Myocyte (in vitro differentiated cells): Measurements from ENCODE around the gene GMFB. TPM values are rescaled to one million over a fixed set of nuclear protein-coding genes. Genes with fewer than 3 reads are reported as not detected.
A peak's percentile ranks its signal among the peaks of the same experiment; 100 is the strongest.
"Not testable (repeated sequence)": the region's sequence is repeated elsewhere in the genome, so short reads cannot be mapped to it uniquely, and the experiment has no call there.

Experiments
- DNase-seq: peaks from one replicate; pipeline ENCODE4 v3.0.0-alpha.2; 2012; ENCODE audit warnings: low read depth
- total RNA-seq: library from RNA; depleted of rRNA; stranded (reverse); fragments of >200 nt; gene quantifications from 2 replicates; pipeline ENCODE4 v1.2.3, GENCODE V29; 2014

Gene GMFB
- total RNA-seq, 1 donor from 2014 or later: 81.7 TPM

DNA sequence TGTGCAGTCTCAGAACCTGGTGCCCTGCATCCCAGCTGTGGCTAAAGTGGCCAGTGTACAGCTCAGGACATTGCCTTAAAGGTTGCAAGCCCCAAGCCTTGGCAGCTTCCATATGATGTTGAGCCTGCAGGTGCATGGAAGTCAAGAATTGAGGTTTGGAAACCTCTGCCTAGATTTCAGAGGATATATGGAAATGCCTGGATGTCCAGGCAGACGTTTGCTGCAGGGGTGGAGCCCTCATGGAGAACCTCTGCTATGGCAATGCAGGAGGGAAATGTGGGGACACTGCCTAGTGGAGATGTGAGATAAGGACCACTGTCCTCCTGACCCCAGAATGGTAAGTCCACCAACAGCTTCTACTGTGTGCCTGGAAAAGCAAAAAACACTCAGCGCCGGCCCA lies 29.7 kb downstream of the GMFB start:
- DNase-seq: no peak

DNA sequence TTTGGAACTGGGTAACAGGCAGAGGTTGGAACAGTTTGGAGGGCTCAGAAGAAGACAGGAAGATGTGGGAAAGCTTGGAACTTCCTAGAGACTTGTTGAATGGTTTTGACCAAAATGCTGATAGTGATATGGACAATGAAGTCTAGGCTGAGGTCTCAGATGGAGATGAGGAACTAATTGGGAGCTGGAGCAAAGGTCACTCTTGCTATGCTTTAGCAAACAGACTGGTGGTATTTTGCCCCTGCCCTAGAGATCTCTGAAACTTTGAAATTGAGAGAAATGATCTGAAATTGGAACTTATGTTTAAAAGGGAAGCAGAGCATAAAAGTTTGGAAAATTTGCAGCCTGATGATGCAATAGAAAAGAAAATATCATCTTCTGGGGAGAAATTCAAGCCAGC lies 30.2 kb downstream of the GMFB start:
- DNase-seq: not testable (repeated sequence)

DNA sequence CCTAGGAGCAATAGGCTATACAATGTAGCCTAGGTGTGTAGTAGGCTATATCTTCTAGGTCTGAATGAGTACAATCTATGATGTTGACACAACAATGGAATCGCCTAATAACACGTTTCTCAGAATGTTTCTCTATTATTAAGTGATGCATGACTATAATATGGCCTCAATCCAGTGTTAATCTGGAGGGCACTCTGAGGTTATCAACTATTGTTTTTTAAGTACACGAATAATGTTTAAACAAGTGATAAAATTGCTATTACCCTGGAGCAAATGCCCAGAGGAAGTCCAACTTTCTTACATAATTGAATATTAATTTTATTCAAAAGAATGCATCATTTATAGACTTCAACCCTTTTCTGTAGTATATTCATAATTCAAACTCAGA lies 31.2 kb downstream of the GMFB start:
- DNase-seq: no peak

DNA sequence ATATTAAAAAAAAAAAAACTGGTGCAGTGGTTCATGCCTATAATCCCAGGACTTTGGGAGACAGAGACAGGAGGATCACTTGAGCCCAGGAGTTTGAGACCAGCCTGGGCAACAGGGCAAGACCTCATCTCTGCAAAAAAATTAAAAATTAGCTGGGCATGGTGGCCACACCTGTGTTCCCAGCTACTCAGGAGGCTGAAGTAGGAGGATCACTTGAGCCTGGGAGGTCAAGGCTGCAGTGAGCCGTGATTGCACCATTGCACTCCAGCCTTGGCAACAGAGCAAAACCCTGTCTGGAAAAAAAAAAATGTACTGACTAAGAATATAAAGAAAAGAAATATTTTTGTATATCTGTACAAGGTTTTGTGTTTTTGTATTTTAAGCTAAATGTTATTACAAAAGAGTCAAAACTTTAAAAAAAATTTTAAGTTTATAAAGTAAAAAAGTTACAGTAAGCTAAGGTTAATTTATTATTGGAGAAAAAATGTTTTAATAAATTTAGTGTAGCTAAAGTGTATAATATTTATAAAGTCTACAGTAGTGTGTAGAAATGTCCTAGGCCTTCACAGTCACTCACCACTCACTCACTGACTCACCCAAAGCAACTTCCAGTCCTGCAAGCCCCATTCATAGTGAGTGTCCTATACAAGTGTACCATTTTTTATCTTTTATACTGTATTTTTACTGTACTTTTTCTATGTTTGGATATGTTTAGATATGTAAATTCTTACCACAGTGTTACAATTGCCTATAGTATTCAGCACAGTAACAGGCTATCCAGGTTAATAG lies 31.8 kb downstream of the GMFB start:
- not testable (repeated sequence) for DNase-seq

DNA sequence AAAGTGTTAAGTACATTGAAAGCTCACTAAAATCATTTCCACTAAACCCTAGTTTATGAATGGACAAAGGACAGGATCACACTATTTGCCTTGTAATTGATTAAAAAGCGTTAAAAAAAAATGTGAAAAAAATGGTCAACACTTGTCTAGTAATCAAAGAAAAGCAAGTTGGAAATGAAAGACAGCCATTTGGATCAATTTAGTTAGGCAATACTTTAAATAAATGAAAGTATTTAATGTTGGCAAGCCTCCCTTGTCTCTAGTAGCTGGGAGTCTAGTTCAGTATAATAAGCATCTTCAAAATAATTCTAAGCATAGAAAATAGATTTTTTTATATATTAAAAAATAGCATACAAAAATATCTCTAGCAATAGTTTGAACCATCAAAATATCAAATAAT lies 33.4 kb downstream of the GMFB start:
- DNase-seq: no peak

DNA sequence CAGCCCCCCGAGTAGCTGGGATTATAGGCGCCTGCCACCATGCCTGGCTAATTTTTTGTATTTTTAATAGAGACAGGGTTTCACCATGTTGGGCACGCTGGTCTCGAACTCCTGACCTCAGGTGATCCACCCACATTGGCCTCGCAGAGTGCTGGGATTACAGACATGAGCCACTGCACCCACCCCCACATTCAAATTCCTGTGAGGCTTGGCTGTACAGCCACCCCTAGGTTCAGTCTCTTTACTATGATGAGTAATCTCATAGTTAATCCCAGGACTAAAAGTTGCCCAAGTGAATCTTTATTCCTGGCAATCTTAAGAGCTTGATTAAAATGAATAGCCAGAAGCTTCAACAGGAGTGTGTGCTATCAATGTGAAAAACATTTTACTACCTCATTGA lies 34.8 kb downstream of the GMFB start:
- DNase-seq: not testable (repeated sequence)

DNA sequence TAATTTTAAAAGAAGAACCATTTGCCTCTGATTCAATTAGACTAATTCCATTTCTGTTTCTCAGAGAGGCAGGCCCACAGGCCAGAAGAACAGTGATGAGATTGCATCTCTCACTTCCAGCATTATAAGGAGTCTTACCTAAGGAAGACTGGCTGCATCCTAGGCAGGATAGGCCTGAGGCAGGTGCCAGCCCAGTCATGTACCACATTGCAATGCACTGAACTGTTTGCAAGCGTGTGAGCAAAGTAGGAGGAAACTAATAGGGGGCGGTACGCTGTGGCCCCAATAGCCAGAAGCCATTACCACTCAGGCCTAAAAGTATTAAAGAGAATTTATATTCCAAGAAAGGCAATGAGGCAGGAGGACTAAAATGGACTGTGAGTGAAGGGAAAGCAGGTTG lies 35.5 kb downstream of the GMFB start:
- DNase-seq: no peak

DNA sequence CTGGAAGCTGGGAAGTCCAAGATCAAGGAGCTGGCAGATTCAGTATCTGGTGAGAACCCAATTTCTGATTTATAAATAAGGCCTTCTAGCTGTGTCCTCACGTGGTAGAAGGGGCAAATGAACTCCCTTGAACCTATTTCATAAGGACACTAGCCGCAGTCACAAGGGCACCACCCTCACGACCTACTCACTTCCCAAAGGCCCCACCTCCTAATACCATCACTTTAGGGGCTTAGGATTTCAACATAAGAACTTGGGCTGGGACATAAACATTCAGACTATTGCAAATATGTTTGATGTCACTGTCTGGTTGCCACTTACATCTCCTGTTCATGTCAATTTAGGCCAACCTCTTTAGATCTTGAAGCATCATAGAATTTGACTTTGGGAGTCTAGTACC lies 36.8 kb downstream of the GMFB start:
- DNase-seq: no peak

DNA sequence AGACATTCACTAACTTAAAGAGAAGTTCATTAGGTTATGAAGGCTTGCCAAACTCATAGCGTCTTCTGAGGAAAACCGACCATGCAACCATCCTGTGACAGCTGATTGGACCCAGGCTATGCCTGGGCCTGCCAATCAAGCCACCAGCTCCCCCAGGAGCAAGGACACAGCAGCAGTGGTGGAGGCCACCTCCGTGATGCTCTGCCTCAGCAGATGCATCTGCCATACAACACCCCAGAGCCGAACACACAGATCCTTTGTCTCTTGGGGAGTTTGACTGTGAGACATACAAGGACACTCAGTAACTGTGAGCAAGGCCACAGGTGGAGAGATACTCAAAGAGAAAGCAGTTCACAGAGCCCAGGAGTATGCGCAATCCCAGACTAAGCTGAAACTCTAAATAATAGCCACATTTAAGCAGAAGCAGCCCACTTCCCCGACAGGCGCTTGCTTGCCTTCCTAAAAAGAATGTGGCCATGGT lies 37.6 kb downstream of the GMFB start:
- DNase-seq: no peak

DNA sequence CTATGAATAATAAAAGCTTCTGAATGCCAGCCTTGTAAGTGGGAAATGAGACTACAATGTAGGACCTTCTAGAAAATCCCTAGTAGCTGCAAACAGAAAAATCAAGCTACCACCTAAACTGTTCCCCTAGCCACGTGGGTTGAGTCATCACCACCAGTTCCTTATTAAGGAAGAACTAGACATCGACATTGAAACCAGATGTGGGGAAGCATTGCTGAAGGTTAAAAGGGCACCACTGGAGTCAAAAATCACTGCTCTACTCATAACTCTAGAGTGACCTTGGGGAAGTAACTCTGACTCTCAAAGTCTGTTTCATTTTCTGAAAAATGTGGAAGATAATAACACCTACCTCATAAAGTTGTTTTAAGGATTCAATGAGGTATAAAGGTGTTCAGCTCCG lies 38.2 kb downstream of the GMFB start:
- no peak for DNase-seq

DNA sequence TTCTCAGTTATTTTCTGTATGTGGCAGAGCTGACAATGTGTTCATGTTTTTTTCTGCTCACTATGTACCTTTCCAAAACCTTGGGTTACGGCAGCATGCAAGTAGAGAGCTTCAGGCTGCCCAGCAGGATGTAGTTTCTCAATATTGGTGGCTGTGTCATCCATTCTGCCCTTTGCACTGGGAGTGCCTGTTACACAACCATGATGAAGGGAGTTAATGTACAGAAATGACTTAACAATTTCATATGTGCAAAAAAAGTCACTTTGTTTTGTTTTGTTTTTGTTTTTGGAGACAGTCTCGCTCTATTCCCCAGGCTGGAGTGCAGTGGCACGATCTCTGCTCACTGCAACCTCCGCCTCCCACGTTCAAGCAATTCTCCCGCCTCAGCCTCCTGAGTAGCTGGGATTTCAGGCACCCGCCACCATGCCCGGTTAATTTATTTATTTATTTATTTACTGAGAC lies 41.5 kb downstream of the GMFB start:
- no peak for DNase-seq

DNA sequence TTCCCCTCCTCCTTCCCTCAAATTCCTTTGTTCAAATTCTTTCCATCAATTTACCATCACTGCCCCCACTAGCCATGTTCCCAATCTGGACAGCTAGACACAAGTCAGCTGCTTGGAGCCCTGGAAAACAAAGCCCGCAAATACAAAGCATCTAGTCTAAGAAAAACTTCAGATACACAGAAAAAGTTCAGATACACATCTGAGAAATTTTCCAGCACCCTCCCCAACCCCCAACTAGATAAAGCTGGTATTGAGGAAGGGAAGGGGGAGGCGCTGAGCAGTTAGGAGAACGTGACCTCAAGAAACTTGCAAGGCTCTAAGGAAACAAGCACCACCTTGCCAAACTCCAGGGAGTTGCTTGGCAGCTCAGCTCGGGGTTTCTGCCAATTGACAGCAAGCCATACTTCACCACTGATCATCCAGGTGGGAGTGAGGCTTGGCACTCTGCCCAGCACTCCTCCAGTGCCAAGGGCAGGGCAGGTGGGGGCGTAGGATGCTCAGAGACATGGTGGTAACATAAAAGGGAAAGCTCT lies 42.6 kb downstream of the GMFB start:
- DNase-seq: no peak

DNA sequence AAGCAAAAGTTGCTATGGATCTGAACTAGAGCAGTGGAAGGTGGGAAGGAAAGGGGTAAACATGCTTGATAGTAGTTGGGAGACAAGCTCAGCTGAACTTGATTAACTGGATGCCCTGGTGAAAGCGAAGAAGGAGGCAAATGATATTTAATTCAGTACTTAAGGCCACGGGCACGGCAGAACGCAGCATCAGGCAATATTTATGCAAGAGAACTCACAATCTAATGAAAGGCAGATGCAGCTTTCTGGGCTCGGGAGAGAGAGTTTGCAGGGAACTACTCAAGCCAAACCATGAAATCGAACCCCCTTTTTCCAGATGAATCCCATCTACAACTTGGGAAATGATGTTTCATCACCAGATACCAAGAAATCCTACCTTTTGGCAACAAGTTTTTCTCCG lies 44.1 kb downstream of the GMFB start:
- no peak for DNase-seq

DNA sequence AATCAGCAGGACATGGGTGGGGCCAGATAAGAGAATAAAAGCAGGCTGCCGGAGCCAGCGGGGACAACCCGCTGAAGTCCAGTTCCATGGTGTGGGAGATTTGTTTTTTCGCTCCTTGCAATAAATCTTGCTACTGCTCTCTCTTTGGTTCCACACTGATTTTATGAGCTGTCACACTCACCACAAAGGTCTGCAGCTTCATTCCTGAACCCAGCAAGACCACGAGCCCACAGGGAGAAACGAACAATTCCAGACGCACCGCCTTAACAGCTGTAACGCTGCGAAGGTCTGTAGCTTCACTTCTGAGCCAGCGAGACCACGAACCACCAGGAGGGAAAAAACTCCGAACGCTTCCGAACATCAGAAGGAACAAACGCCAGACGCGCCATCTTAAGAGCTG lies 44.8 kb downstream of the GMFB start:
- DNase-seq: no peak

DNA sequence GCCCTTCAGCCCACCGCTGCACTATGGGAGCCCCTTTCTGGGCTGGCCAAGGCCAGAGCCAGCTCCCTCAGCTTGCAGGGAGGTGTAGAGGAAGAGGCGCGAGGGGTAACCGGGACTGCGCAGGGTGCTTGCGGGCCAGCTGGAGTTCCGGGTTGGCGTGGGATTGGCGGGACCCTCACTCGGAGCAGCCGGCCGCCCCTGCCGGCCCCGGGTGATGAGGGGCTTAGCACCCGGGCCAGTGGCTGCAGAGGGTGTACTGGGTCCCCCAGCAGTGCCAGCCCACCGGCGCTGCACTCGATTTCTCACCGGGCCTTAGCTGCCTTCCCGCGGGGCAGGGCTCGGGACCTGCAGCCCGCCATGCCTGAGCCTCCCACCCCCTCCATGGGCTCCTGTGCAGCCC lies 45.8 kb downstream of the GMFB start:
- not testable (repeated sequence) for DNase-seq

DNA sequence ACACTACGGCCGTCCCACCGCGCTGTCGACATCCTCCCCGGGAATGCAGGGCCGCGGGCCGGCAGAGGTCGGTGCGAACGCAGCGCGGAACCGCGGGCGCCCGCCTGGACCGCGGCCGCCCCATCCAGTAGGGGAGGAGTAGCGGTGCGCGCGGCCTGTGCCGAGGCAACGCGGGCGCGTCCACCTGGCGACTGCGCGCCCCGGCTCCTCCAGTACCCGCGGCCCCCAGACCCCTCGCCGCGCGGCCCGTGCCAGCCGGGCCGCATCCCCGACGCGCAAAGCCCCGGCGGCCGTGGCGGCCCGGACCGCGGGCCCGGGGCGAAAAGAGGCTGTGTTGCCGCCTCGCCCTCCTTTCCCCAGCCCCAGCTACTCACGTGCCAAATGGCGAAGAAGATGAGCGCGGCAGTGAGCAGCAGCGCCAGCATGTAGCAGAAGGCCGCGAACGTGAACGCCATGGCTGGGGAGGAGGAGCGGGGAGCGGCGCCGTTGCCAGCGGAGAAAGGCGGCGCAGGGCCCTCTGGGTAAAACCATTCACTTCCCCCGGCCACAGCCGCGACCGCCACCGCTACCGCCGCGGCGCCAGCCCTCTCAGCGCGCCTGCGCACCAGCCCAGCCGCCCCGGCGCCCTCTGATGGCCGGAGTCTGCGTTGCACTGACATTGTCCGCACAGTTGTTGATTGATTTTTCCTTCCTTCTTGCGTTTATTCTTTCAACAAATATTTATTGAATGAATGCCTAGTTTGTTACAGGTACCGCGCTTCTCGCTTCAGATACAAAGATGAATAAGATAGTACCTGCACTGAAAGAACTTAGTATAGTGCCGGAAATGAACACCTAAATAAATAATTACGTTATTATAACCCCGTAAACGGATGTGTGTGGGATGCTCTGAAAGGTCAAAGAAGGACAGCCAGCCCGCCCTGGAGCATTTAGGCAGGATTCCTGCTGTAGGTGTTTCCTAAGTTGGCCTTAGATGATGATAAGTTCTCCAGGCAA lies 47.6 kb downstream of the GMFB start, which contains the start of gene CNIH1:
Gene CNIH1 (minus strand): TSS at position 502 of the 996 bp plus-strand sequence. CDS start 47 bp downstream, at position 455.
- DNase-seq: peak; percentile 93

DNA sequence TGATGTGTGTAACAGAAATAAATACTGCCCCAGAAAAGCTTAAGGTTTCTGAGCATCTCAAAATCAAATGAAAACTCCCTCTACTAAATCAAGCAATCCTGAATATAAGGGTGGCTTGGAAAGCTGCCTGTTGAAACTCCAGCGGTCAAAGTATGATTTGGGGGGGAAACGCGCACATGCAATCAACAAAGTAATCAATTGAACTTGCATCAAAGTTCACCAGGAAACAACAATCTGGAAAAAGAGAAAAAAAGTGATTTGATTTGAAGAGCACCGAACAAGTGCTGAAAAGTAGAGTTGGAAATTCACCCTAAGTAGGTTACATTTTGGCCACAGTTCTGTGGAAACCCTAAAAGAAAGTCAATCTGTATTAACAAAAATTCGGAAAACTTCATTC lies 48.3 kb downstream of the GMFB start:
- DNase-seq: no peak

DNA sequence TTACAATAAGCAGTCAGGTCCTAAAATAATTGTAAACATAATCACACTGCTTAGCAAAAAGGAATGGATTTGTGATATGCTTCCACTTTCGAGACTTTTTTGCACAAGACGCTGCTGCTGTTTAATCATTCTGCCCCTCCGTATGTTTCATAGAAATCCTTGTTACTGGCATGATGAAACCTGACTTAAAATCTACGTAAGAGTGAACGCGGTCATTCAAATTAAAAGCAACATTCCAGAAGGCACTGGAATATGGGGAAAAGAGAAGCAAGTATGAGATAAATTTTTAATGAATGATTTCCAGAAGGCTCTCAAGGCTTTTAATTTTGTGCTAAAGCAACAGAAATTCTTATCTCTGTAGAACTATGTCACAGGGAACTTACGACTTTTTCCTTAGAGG lies 48.7 kb downstream of the GMFB start:
- DNase-seq: no peak

DNA sequence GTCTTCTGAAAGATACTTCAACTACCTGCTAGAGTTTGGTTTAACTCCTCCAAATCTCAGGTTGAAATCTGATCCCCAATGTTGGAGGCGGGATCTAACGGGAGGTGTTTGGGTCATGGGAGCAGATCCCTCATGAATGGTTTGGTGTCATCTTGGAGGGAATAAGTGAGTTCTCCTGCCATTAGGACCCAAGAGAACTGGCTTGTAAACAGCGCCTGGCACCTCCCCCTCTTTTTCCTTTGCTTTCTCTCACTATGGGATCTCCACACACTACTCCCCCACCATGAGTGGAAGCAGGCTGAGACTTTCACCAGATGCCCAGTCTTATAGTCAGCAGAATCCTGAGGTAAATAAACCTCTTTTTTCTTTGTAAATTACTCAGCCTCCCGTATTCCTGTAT lies 50.1 kb downstream of the GMFB start:
- no peak for DNase-seq

DNA sequence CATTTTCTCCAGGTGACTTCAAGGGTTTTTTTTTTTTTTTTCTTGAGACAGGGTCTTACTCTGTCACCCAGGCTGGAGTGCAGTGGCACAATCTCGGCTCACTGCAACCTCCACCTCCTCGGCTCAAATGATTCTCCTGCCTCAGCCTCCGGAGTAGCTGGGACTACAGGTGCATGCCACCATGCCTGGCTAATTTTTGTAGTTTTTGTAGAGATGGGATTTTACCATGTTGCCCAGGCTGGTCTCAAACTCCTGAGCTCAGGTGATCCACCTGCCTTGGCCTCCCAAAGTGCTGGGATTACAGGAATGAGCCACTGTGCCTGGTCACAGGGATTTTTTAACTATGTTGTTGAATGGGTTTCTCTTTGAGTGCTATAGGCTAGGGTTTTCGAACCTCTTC lies 50.8 kb downstream of the GMFB start:
- not testable (repeated sequence) for DNase-seq

DNA sequence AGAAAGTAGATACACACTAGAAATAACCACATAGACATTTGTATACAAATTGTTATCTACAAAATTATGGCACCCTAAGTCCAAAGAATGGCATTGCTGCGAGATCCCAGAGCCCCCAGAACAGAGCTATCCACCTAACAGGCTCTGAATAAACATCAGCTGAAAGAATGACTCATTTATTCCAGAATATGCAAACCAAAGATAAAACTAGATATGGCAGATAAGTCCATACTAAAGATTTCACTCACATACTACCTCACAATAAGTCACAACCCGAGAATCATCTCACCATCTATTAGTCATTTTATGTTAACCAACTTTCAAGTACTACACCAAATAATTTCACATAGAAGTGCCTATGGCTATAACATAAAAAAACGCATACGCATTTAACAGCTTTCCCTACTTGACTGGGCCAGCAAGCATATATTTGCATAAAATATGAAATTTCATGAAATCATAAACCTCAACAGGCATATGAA lies 53.2 kb downstream of the GMFB start:
- DNase-seq: no peak

DNA sequence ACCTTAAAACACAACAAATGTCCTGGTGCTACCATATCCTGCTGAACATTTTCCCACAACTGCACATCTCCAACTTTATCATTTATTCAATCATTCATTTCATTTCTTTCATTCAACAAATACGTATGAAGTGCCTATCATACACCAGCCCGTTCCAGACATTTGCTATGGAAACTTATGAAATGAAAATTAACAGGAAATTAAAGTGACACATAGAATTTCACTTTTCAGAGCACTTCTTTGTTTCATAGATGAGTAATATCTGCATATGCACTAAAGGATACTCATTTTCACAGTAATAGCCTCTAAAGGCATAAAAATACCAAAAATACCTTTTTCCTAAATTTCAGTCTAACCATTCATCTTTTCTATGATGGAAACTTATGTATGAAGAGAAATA lies 60.3 kb downstream of the GMFB start:
- DNase-seq: no peak
